Adrenal gland (tissue), 12 donors: Measurements from ENCODE around the gene MON1B. TPM values are rescaled to one million over a fixed set of nuclear protein-coding genes. Genes with fewer than 3 reads are reported as not detected.

ENCODE experiments used
- DNase-seq, 7 donors: peaks; one replicate each; pipeline ENCODE4 v3.0.0-alpha.2; 2019 to 2020
- H3K27ac ChIP-seq, 5 donors: fragments of 200-600 bp; sonication (generic) in 4 of 5; 1 replicate in 3 of 5; 2 replicates in 2 of 5; pipeline versions ENCODE4 v1.5.1 to v1.8.0; 2016 to 2020; ENCODE audit warnings: mild to moderate bottlenecking in 1 of 5
- H3K27me3 ChIP-seq: fragments of 200-600 bp; 2 replicates; pipeline ENCODE4 v1.8.0; 2021
- H3K36me3 ChIP-seq, 2 donors: fragments of 200-600 bp; replicated peaks in 1 of 2; 1 replicate in 1 of 2; 2 replicates in 1 of 2; pipeline versions ENCODE4 v1.5.1 to v1.8.0; 2018 to 2022
- H3K4me1 ChIP-seq, 2 donors: fragments of 200-600 bp; replicated peaks in 1 of 2; 1 replicate in 1 of 2; 2 replicates in 1 of 2; pipeline versions ENCODE4 v1.5.1 to v1.8.0; 2018 to 2021
- H3K4me3 ChIP-seq, 4 donors: fragments of 200-600 bp; sonication (generic) in 3 of 4; one replicate each; pipeline ENCODE4 v1.5.1; 2016 to 2018
- H3K9me3 ChIP-seq, 3 donors: fragments of 200-600 bp; sonication (generic) in 1 of 3; replicated peaks in 1 of 3; 1 replicate in 2 of 3; 2 replicates in 1 of 3; pipeline versions ENCODE4 v1.5.1 to v1.8.0; 2016 to 2021
- POLR2A ChIP-seq, 2 donors: fragments of 450-650 bp; IDR thresholded peaks; one replicate each; pipeline ENCODE4 v1.6.1; 2017; ENCODE audit warnings: antibody characterized with exemption in 2 of 2, mild to moderate bottlenecking in 2 of 2, moderate library complexity in 1 of 2
- WGBS, 4 donors: extraction: QIAGEN DNeasy Blood & Tissue Kit in 2 of 4; methylation state at CpG; one replicate each; pipeline versions ENCODE4 v1.1.5 to v1.1.7; 2013 to 2017; 5-methylcytosine and 5-hydroxymethylcytosine counted together
- intact Hi-C, 2 donors: fragments of 100-400 bp; cut with DNase I; formaldehyde crosslinking; loops; one replicate each; pipeline versions ENCODE4 v1.14.1 to v1.15.0; 2022 to 2023
- polyA plus RNA-seq, 3 donors: library from polyadenylated mRNA; stranded (reverse); fragments of 200-250 nt in 2 of 3; fragments of 350-450 nt in 1 of 3; fragmentation: Illumina TruSeq in 1 of 3; extraction: RNeasy Lipid Tissue Mini Kit (QIAGEN cat#74804) in 1 of 3; gene quantifications; one replicate each; pipeline ENCODE4 v1.2.3, GENCODE V29; 2013 to 2014
- total RNA-seq, 9 donors: library from RNA; depleted of rRNA in 4 of 9; stranded (reverse); fragments of >200 nt in 4 of 9; fragments of 120-200 nt in 1 of 9; fragmentation: NEBNext Ultra II Directional in 1 of 9; extraction: Animal tissue kit (Norgen Biotek cat#: 25700) in 1 of 9; gene quantifications; one replicate each; pipeline versions ENCODE4 v1.1.0 to v1.2.4, GENCODE V29; 2013 to 2023
- TF ChIP-seq, protein P1 (sequence below), 6 experiments: fragments of 450-650 bp in 4 of 6; fragments of 200-600 bp in 2 of 6; sonication (generic) in 1 of 6; IDR thresholded peaks; 1 replicate in 5 of 6; 2 replicates in 1 of 6; pipeline versions ENCODE4 v1.5.1 to v1.8.0; 2016 to 2021; ENCODE audit warnings: antibody characterized with exemption in 6 of 6, mild to moderate bottlenecking in 2 of 6, moderate library complexity in 1 of 6
- donor health status: healthy with polysubstance abuse.
- donor health status: Bipolar disorder and iron deficiency.
- donor health status: DM: yes; HTN: yes; CAD: no.
- donor health status: DM: no; HTN: no; CAD: no.
- donor health status: DM: no; HTN: no; CAD: no.
- donor health status: DM: yes; HTN: yes; CAD: no.

Gene MON1B
- total and polyA plus RNA-seq, 12 donors, result 7.5 to 94.0 (median 27.2) TPM

DNA sequence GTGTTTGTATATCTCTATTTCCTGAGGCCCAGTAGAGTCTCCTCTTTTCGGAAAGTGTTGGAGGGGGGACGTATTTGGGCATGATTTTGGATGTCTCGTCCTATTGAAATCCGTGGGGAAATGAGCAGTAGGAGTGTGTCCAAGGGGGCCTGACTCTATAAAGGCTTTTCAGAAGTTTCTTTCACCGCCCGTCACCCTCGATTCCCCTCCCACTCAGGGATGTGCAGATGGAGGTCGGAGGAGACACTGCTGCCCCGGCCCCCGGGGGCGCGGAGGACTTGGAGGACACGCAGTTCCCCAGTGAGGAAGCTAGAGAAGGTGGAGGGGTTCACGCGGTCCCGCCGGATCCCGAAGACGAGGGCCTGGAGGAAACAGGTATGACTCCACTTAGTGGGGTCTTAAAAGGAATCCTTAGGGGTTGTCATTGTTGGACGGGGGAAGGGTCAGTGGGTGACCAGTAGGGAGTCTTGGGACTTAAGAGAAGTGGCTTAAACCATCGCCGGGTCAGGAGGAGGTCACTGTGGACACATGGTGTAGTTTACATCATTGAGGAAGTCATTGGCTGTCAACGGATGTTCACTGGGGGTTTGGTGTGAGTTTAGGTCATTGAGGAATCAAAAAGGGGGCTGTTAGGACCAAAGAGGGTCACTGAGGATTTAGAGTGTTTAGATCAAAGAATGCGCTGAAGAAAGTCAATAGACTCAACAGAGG, 424 bp downstream of the MON1B start:
- Histone ChIP-seq H3K27me3 (no peaks in the 10 kb centered on the region), H3K27ac (peak overlapping the region; percentile 86 to 98 (median 97)), H3K9me3 (no peaks in the 10 kb centered on the region), H3K36me3 (peaks cover 0 to 25% of the 10 kb centered on the region in 2 donors), H3K4me3 (peak overlapping the region; percentile 52 to 99 (median 69)), H3K4me1 (peaks cover 13 to 16% of the 10 kb centered on the region in 2 donors)
- TF ChIP-seq, protein P1, sequence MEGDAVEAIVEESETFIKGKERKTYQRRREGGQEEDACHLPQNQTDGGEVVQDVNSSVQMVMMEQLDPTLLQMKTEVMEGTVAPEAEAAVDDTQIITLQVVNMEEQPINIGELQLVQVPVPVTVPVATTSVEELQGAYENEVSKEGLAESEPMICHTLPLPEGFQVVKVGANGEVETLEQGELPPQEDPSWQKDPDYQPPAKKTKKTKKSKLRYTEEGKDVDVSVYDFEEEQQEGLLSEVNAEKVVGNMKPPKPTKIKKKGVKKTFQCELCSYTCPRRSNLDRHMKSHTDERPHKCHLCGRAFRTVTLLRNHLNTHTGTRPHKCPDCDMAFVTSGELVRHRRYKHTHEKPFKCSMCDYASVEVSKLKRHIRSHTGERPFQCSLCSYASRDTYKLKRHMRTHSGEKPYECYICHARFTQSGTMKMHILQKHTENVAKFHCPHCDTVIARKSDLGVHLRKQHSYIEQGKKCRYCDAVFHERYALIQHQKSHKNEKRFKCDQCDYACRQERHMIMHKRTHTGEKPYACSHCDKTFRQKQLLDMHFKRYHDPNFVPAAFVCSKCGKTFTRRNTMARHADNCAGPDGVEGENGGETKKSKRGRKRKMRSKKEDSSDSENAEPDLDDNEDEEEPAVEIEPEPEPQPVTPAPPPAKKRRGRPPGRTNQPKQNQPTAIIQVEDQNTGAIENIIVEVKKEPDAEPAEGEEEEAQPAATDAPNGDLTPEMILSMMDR (IDR thresholded peaks at IDR 0.05), result no peak
- no peak for TF ChIP-seq POLR2A (IDR thresholded peaks at IDR 0.05)
- WGBS, 4 donors, result 4 to 13% (median 6%) methylated on average over 9 to 24 of the region's 24 CpGs
- intact Hi-C loops, result no loop called here
- peak; percentile 24 to 71 (median 40) for DNase-seq

DNA sequence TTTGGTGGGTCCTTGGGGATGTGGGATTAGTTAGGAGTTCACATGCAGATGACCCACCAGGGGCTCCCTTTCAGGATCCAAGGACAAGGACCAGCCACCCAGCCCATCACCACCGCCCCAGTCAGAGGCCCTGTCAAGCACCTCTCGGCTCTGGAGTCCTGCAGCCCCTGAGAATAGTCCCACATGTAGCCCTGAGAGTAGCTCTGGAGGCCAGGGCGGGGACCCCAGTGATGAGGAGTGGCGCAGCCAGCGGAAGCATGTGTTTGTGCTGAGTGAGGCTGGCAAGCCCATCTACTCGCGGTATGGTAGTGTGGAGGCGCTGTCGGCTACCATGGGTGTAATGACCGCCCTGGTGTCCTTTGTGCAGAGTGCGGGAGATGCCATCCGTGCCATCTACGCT, 2.4 kb downstream of the MON1B start:
- Histone ChIP-seq H3K27me3 (no peaks in the 10 kb centered on the region), H3K27ac (no peak overlapping the region), H3K36me3 (peaks cover 0 to 44% of the 10 kb centered on the region in 2 donors), H3K4me3 (no peak overlapping the region), H3K4me1 (peaks cover 13 to 16% of the 10 kb centered on the region in 2 donors), H3K9me3 (no peaks in the 10 kb centered on the region)
- no peak for TF ChIP-seq POLR2A (IDR thresholded peaks at IDR 0.05)
- TF ChIP-seq, protein P1 (IDR thresholded peaks at IDR 0.05), result no peak
- 95 to 100% (median 98%) methylated on average over 10 to 13 of the region's 13 CpGs for WGBS, 4 donors
- intact Hi-C loops, result no loop called here
- no peak for DNase-seq

DNA sequence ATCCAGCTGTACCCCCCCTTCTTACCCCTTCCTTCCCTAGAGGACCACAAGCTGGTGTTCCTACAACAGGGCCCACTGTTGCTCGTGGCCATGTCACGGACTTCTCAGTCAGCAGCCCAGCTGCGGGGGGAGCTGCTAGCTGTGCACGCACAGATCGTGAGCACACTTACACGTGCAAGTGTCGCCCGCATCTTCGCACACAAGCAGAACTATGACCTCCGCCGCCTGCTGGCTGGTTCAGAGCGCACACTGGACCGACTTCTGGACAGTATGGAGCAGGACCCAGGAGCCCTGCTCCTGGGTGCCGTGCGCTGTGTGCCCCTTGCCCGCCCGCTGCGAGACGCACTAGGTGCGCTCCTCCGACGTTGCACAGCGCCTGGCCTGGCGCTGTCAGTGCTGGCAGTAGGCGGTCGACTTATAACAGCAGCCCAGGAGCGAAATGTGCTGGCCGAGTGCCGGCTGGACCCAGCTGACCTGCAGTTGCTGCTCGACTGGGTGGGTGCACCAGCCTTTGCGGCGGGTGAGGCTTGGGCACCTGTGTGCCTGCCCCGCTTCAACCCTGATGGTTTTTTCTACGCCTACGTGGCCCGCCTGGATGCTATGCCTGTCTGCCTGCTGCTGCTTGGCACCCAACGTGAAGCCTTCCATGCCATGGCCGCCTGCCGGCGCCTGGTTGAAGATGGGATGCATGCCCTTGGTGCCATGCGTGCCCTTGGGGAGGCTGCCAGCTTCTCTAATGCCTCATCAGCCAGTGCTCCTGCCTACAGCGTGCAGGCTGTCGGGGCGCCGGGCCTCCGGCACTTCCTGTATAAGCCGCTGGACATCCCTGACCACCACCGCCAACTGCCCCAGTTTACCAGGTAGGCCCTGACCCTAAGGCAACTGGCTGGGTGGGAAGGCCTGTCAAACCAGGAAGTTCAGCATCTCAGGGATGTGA, 3.6 kb downstream of the MON1B start:
- TF ChIP-seq, protein P1 (IDR thresholded peaks at IDR 0.05), result no peak
- no peak for TF ChIP-seq POLR2A (IDR thresholded peaks at IDR 0.05)
- peaks cover 13 to 16% of the 10 kb centered on the region in 2 donors for H3K4me1 ChIP-seq
- H3K9me3 ChIP-seq, result no peaks in the 10 kb centered on the region
- H3K27me3 ChIP-seq, result no peaks in the 10 kb centered on the region
- no peak overlapping the region for H3K4me3 ChIP-seq
- intact Hi-C loops, result no loop called here
- no peak for DNase-seq
- peaks cover 0 to 56% of the 10 kb centered on the region in 2 donors for H3K36me3 ChIP-seq
- no peak overlapping the region for H3K27ac ChIP-seq
- WGBS, 4 donors, result 90 to 96% (median 92%) methylated on average over 24 to 48 of the region's 48 CpGs

DNA sequence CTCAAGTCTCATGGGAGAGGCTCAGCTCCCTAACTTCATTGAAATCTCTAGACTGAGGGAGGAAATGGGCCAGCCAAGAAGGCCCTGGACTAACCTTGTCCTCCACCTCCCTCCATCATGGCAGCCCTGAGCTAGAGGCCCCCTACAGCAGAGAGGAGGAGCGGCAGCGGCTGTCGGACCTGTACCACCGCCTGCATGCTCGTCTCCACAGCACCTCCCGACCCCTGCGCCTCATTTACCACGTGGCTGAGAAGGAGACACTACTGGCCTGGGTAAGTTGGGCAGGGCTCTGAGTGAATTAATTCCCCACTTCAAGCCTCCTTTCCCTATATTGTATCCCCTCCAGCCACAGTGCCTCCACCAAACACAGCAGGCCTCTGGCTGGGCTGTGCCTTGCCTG, 4.4 kb downstream of the MON1B start:
- Histone ChIP-seq H3K4me3 (no peak overlapping the region), H3K27me3 (no peaks in the 10 kb centered on the region), H3K36me3 (peaks cover 0 to 58% of the 10 kb centered on the region in 2 donors), H3K27ac (no peak overlapping the region), H3K9me3 (no peaks in the 10 kb centered on the region), H3K4me1 (peaks cover 9 to 16% of the 10 kb centered on the region in 2 donors)
- no peak for DNase-seq
- TF ChIP-seq, protein P1 (IDR thresholded peaks at IDR 0.05), result no peak
- no peak for TF ChIP-seq POLR2A (IDR thresholded peaks at IDR 0.05)
- 92 to 94% (median 92%) methylated on average over 7 to 8 of the region's 8 CpGs for WGBS, 4 donors
- intact Hi-C loops, result no loop called here
